GM18868 (cell line): ENCODE measurements around the gene CACNG8.

Experiments
- ATAC-seq: cut with Tn5 transposase; IDR thresholded peaks from one replicate; pipeline ENCODE4 v1.9.1; 2021; ENCODE audit warnings: mild to moderate bottlenecking, moderate library complexity; ENCODE audit not compliant: unreplicated experiment

The CACNG8 gene

GRCh38 chr19:53992211-53992610, 29.5 kb downstream of the CACNG8 start:
- no peak for ATAC-seq

GRCh38 chr19:53992815-53993214, 30.1 kb downstream of the CACNG8 start:
- ATAC-seq: no peak

GRCh38 chr19:53993448-53993847, 30.7 kb downstream of the CACNG8 start:
- ATAC-seq: no peak

GRCh38 chr19:53994811-53995210, 32.1 kb downstream of the CACNG8 start:
- ATAC-seq: no peak

- ATAC-seq: no peak
These were observed 35.5 kb downstream of the CACNG8 start for GRCh38 chr19:53998223-53998622.

GRCh38 chr19:53999694-54000093, 37.0 kb downstream of the CACNG8 start:
- no peak for ATAC-seq

- ATAC-seq: no peak
These were observed 38.8 kb downstream of the CACNG8 start for GRCh38 chr19:54001496-54001895.

- ATAC-seq: no peak
These were observed 40.0 kb downstream of the CACNG8 start for GRCh38 chr19:54002495-54003315.

GRCh38 chr19:54009440-54009839, 46.7 kb downstream of the CACNG8 start:
- no peak for ATAC-seq

- ATAC-seq: no peak
These were observed 47.7 kb downstream of the CACNG8 start for GRCh38 chr19:54010474-54010873.

GRCh38 chr19:54011507-54012211, 48.9 kb downstream of the CACNG8 start:
- ATAC-seq: no peak

- ATAC-seq: no peak
These were observed 51.1 kb downstream of the CACNG8 start for GRCh38 chr19:54013866-54014265.

GRCh38 chr19:54014920-54015560, 52.3 kb downstream of the CACNG8 start:
- ATAC-seq: no peak

GRCh38 chr19:54017261-54017660, 54.5 kb downstream of the CACNG8 start:
- no peak for ATAC-seq

GRCh38 chr19:54021363-54021762, 58.6 kb downstream of the CACNG8 start:
- no peak for ATAC-seq

GRCh38 chr19:54021932-54022331, 59.2 kb downstream of the CACNG8 start:
- no peak for ATAC-seq

GRCh38 chr19:54023191-54023590, 60.5 kb downstream of the CACNG8 start:
- ATAC-seq: no peak

- ATAC-seq: no peak
These were observed 61.9 kb downstream of the CACNG8 start for GRCh38 chr19:54024660-54025059.

GRCh38 chr19:54026656-54027055, 63.9 kb downstream of the CACNG8 start:
- ATAC-seq: no peak

- ATAC-seq: no peak
These were observed 66.6 kb downstream of the CACNG8 start for GRCh38 chr19:54029301-54029700.

- ATAC-seq: no peak
These were observed 67.3 kb downstream of the CACNG8 start for GRCh38 chr19:54029930-54030490.
